ENCODE results near the gene CTTN. TPM values are rescaled to one million over a fixed set of nuclear protein-coding genes. Genes with fewer than 3 reads are reported as not detected.

CTTN gene
- total RNA-seq, 2 experiments from 2014 or later: 40.9 to 41.1 TPM

- Mint-ChIP-seq H3K9me3 (ENCODE audit: low read depth) (no peaks in the 10 kb centered on the region), H3K4me1 (peaks cover 3% of the 10 kb centered on the region), H3K27me3 (no peaks in the 10 kb centered on the region), H3K4me3 (no peak overlapping the region), H3K27ac (no peak overlapping the region), H3K36me3 (ENCODE audit: low read depth) (peaks cover 55% of the 10 kb centered on the region)
- intact Hi-C loops (cut with DNase I, micrococcal nuclease): no loop called here
- POLR2A ChIA-PET: no interaction called here
- ATAC-seq (no peak), DNase-seq (no peak)
- CTCF ChIA-PET: interaction anchor here (0.6 kb wide), 1 partner anchor 112 kb away, joined by 3 read pairs; no protein-coding TSS in a partner anchor
These were observed 12.2 kb downstream of the CTTN start for GRCh38 chr11:70410276-70411205.

- H3K4me3 Mint-ChIP-seq: no peak overlapping the region
- DNase-seq (no peak), ATAC-seq (no peak)
- no peaks in the 10 kb centered on the region for H3K27me3 Mint-ChIP-seq
- H3K4me1 Mint-ChIP-seq: peaks cover 5% of the 10 kb centered on the region
- intact Hi-C loops (cut with DNase I, micrococcal nuclease): no loop called here
- no peaks in the 10 kb centered on the region for H3K9me3 Mint-ChIP-seq (ENCODE audit: low read depth)
- ChIA-PET POLR2A (no interaction called here), CTCF (no interaction called here)
- no peak overlapping the region for H3K27ac Mint-ChIP-seq
- peaks cover 60% of the 10 kb centered on the region for H3K36me3 Mint-ChIP-seq (ENCODE audit: low read depth)
These were observed 13.6 kb downstream of the CTTN start for GRCh38 chr11:70411713-70412452.

GRCh38 chr11:70413151-70413550, 14.8 kb downstream of the CTTN start:
- peaks cover 53% of the 10 kb centered on the region for H3K36me3 Mint-ChIP-seq (ENCODE audit: low read depth)
- intact Hi-C loops (cut with DNase I, micrococcal nuclease): no loop called here
- no peaks in the 10 kb centered on the region for H3K9me3 Mint-ChIP-seq (ENCODE audit: low read depth)

GRCh38 chr11:70414341-70415100, 16.2 kb downstream of the CTTN start:
- Mint-ChIP-seq H3K27ac (no peak overlapping the region), H3K27me3 (no peaks in the 10 kb centered on the region), H3K36me3 (ENCODE audit: low read depth) (peaks cover 47% of the 10 kb centered on the region), H3K9me3 (ENCODE audit: low read depth) (no peaks in the 10 kb centered on the region), H3K4me1 (peaks cover 5% of the 10 kb centered on the region), H3K4me3 (no peak overlapping the region)
- ATAC-seq (no peak), DNase-seq (no peak)
- CTCF ChIA-PET: interaction anchor here (0.6 kb wide), 1 partner anchor 62 kb away, joined by 3 read pairs; no protein-coding TSS in a partner anchor
- POLR2A ChIA-PET: no interaction called here
- intact Hi-C loops (cut with DNase I, micrococcal nuclease): no loop called here

More at GRCh38 chr11:70413151-70413550, 14.8 kb downstream of the CTTN start:
- H3K4me1 Mint-ChIP-seq: peaks cover 5% of the 10 kb centered on the region
- ATAC-seq (no peak), DNase-seq (no peak)
- no peak overlapping the region for H3K4me3 Mint-ChIP-seq
- ChIA-PET POLR2A (no interaction called here), CTCF (no interaction called here)
- no peaks in the 10 kb centered on the region for H3K27me3 Mint-ChIP-seq
- H3K27ac Mint-ChIP-seq: no peak overlapping the region

GRCh38 chr11:70415191-70415590, 16.9 kb downstream of the CTTN start:
- peak; percentile 23 for ATAC-seq
- ChIA-PET CTCF (no interaction called here), POLR2A (no interaction called here)
- intact Hi-C loops (cut with DNase I, micrococcal nuclease): no loop called here
- no peaks in the 10 kb centered on the region for H3K9me3 Mint-ChIP-seq (ENCODE audit: low read depth)
- H3K36me3 Mint-ChIP-seq (ENCODE audit: low read depth): peaks cover 47% of the 10 kb centered on the region
- peaks cover 5% of the 10 kb centered on the region for H3K4me1 Mint-ChIP-seq
- peak overlapping the region; percentile 29 for H3K27ac Mint-ChIP-seq
- H3K4me3 Mint-ChIP-seq: no peak overlapping the region
- peak; percentile 15 for DNase-seq
- H3K27me3 Mint-ChIP-seq: no peaks in the 10 kb centered on the region

GRCh38 chr11:70415642-70416395, 17.5 kb downstream of the CTTN start:
- H3K27me3 Mint-ChIP-seq: no peaks in the 10 kb centered on the region
- CTCF ChIA-PET: no interaction called here
- DNase-seq (peak; percentile 12), ATAC-seq (peak; percentile 49)
- intact Hi-C loops (cut with DNase I, micrococcal nuclease): no loop called here
- peak overlapping the region; percentile 64 for H3K27ac Mint-ChIP-seq
- H3K36me3 Mint-ChIP-seq (ENCODE audit: low read depth): peaks cover 42% of the 10 kb centered on the region
- H3K4me1 Mint-ChIP-seq: peaks cover 5% of the 10 kb centered on the region
- POLR2A ChIA-PET: no interaction called here
- no peaks in the 10 kb centered on the region for H3K9me3 Mint-ChIP-seq (ENCODE audit: low read depth)
- H3K4me3 Mint-ChIP-seq: no peak overlapping the region

- POLR2A ChIA-PET: no interaction called here
- H3K36me3 Mint-ChIP-seq (ENCODE audit: low read depth): peaks cover 40% of the 10 kb centered on the region
These were observed 18.6 kb downstream of the CTTN start for GRCh38 chr11:70416881-70417280.

GRCh38 chr11:70418130-70418529, 19.8 kb downstream of the CTTN start:
- ATAC-seq (no peak), DNase-seq (no peak)
- Mint-ChIP-seq H3K4me3 (no peak overlapping the region), H3K36me3 (ENCODE audit: low read depth) (peaks cover 37% of the 10 kb centered on the region), H3K9me3 (ENCODE audit: low read depth) (no peaks in the 10 kb centered on the region), H3K27ac (no peak overlapping the region), H3K27me3 (no peaks in the 10 kb centered on the region), H3K4me1 (peaks cover 5% of the 10 kb centered on the region)
- ChIA-PET POLR2A (no interaction called here), CTCF (no interaction called here)
- intact Hi-C loops (cut with DNase I, micrococcal nuclease): no loop called here

More at GRCh38 chr11:70416881-70417280, 18.6 kb downstream of the CTTN start:
- intact Hi-C loops (cut with DNase I, micrococcal nuclease): no loop called here
- Mint-ChIP-seq H3K27ac (no peak overlapping the region), H3K4me3 (no peak overlapping the region), H3K9me3 (ENCODE audit: low read depth) (no peaks in the 10 kb centered on the region), H3K4me1 (peaks cover 5% of the 10 kb centered on the region), H3K27me3 (no peaks in the 10 kb centered on the region)
- ATAC-seq: no peak
- DNase-seq: no peak
- CTCF ChIA-PET: no interaction called here

GRCh38 chr11:70419307-70420007, 21.1 kb downstream of the CTTN start:
- no peak for DNase-seq
- ChIA-PET CTCF (no interaction called here), POLR2A (no interaction called here)
- Mint-ChIP-seq H3K9me3 (ENCODE audit: low read depth) (no peaks in the 10 kb centered on the region), H3K36me3 (ENCODE audit: low read depth) (peaks cover 37% of the 10 kb centered on the region), H3K27ac (no peak overlapping the region), H3K4me1 (peaks cover 10% of the 10 kb centered on the region), H3K27me3 (no peaks in the 10 kb centered on the region), H3K4me3 (no peak overlapping the region)
- intact Hi-C loops (cut with DNase I, micrococcal nuclease): no loop called here
- no peak for ATAC-seq

GRCh38 chr11:70420008-70420464, 21.7 kb downstream of the CTTN start:
- ChIA-PET POLR2A (no interaction called here), CTCF (no interaction called here)
- Mint-ChIP-seq H3K36me3 (ENCODE audit: low read depth) (peaks cover 34% of the 10 kb centered on the region), H3K4me1 (peaks cover 11% of the 10 kb centered on the region), H3K4me3 (no peak overlapping the region), H3K9me3 (ENCODE audit: low read depth) (no peaks in the 10 kb centered on the region), H3K27ac (no peak overlapping the region), H3K27me3 (no peaks in the 10 kb centered on the region)
- intact Hi-C loops (cut with DNase I, micrococcal nuclease): no loop called here
- DNase-seq (no peak), ATAC-seq (no peak)

All from activated CD4-positive, alpha-beta T cell treated with anti-CD3 and anti-CD28 coated beads for 36 hours (primary cell).